Measurements from ENCODE around the gene PSD2. TPM values are rescaled to one million over a fixed set of nuclear protein-coding genes. Genes with fewer than 3 reads are reported as not detected.

The PSD2 gene
- total and polyA plus RNA-seq, 2 experiments from 2014 or later, result 0.08 to 0.10 TPM

- Histone ChIP-seq H3K36me3 (ENCODE audit: insufficient read depth) (no peaks in the 10 kb centered on the region), H3K4me1 (ENCODE audit: insufficient read depth) (no peaks in the 10 kb centered on the region), H3K79me2 (replicated peaks; ENCODE audit: insufficient read depth) (no peaks in the 10 kb centered on the region), H2AFZ (no peak overlapping the region), H3K9me2 (ENCODE audit: insufficient read depth) (0 out of 2 replicates have a peak, but pooled peaks cover 2% of the 10 kb centered on the region), H3K4me3 (no peak overlapping the region), H3K27me3 (ENCODE audit: insufficient read depth) (no peaks in the 10 kb centered on the region), H3K27ac (ENCODE audit: low read depth) (no peak overlapping the region), H3F3A (replicated peaks; ENCODE audit: low read depth) (no peaks in the 10 kb centered on the region), H4K20me1 (replicated peaks; ENCODE audit: insufficient read depth) (no peaks in the 10 kb centered on the region), H3K4me2 (no peak overlapping the region)
- DNase-seq (ENCODE audit: low spot score) (no peak), ATAC-seq (no peak)
- Mint-ChIP-seq H3K36me3 (ENCODE audit: low read depth) (no peaks in the 10 kb centered on the region), H3K27ac (no peak overlapping the region), H3K9me3 (no peaks in the 10 kb centered on the region), H3K4me1 (peaks cover 3% of the 10 kb centered on the region; the same call in 1 of the 3 replicates), H3K4me3 (no peak overlapping the region), H3K27me3 (ENCODE audit: insufficient read depth, low read depth, poor library complexity) (peaks cover under 1% of the 10 kb centered on the region)
- no peak for TF ChIP-seq JUNB (IDR thresholded peaks at IDR 0.05; ENCODE audit: unreplicated experiment)
- no peak for TF ChIP-seq STAT1 (IDR thresholded peaks at IDR 0.05; ENCODE audit: unreplicated experiment)
- TF ChIP-seq REST (IDR thresholded peaks at IDR 0.05; ENCODE audit: unreplicated experiment), result no peak
- no peak for TF ChIP-seq ETS1 (IDR thresholded peaks at IDR 0.05)
- no peak for TF ChIP-seq ZNF462 (CRISPR knock-in tag; IDR thresholded peaks at IDR 0.05)
- no peak for TF ChIP-seq NANOG (IDR thresholded peaks at IDR 0.05; ENCODE audit: borderline replicate concordance)
- no peak for TF ChIP-seq CTCF (conservative IDR thresholded peaks at IDR 0.05; ENCODE audit: low read depth in 2 of 2)
- no peak for TF ChIP-seq ZNF114 (CRISPR knock-in tag; IDR thresholded peaks at IDR 0.05)
- TF ChIP-seq EZH2 (IDR thresholded peaks at IDR 0.05; ENCODE audit: low read depth, unreplicated experiment), result no peak
- TF ChIP-seq ZNF331 (CRISPR knock-in tag; IDR thresholded peaks at IDR 0.05; ENCODE audit: low read depth), result no peak
- no peak for TF ChIP-seq CREB1 (CRISPR knock-in tag; IDR thresholded peaks at IDR 0.05; ENCODE audit: low read depth)
- TF ChIP-seq POLR2AphosphoS5 (IDR thresholded peaks at IDR 0.05; ENCODE audit: low read depth), result no peak
- TF ChIP-seq EZH2phosphoT487 (IDR thresholded peaks at IDR 0.05; ENCODE audit: unreplicated experiment), result no peak
Observed at GRCh38 chr5:139825690-139826089, 30.1 kb downstream of the PSD2 start.
